ENCODE results near the gene CASD1. TPM values are rescaled to one million over a fixed set of nuclear protein-coding genes. Genes with fewer than 3 reads are reported as not detected.

CASD1 gene
- total RNA-seq: 6.8 TPM

DNA sequence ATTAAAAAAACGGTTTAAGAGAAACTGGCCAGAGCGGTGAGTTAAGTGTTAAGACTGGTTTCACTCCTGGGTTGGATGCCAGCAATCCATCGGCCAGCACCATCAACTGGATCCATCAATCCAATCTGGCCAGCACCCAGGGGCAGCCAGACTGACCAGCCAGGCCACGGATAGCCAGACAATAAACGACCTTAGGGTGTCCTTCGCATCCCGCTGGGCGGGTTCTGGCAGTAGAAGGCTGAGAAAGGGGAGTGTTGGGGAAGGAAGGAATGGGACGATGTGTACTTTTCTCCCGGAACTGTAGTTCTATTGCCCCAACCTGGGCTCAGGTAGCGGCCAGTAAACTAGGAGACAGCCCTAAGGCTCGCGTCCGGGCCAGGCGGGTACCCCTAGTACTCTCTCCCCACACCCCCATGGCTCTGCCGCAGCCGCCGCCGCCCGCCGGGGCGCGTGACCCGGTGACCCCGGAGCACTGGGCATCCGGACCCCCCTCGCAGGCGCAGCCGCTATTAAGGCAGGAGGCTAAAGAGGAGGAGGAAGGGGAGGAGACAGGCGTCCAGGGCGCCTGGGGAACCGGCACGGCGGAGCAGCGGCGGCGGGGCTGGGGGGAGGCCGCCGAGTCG lies at the start of gene CASD1:
TSS of gene CASD1 (plus strand) at position 546 of the 623 bp plus-strand sequence. CDS start 276 bp downstream, outside the sequence.
- peak; percentile 65 for ATAC-seq

DNA sequence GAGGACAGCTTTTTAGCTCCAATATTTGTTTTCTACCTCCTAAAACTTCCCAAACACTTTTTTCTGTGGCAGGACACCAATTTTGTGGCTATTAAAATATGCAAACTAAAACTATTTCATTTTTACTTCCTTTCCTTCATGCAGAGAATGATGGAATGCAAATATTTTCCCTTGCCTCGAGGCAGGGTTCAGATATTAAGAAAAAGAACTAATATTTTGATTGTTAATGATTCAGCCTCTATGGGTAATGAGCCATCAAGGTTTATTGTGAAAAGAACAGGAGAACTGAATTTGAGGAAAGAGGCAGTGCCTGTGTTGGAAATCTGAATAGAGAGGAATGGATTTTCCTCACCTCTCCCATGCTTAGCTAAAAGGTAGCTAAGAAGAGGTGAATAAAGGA lies 43.1 kb upstream of the CASD1 start:
- no peak for ATAC-seq

DNA sequence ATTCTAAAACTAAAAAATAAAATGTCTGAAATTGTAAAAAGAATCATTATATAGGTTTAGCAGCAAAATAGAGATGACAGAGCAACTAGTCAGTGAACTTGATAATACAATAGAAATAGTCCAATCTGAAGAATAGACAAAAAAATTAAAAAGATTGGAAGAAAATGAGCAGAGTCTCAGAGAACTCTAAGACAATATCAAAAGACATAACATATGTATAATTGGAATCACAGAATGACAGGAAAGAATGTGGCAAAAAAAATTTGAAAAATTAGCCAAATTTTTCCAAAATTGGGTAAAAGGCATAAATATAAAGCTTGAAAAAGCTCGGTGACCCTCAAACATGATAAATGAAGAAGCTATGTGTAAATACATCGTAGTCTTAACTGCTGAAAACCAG lies 38.0 kb upstream of the CASD1 start:
- ATAC-seq: no peak

DNA sequence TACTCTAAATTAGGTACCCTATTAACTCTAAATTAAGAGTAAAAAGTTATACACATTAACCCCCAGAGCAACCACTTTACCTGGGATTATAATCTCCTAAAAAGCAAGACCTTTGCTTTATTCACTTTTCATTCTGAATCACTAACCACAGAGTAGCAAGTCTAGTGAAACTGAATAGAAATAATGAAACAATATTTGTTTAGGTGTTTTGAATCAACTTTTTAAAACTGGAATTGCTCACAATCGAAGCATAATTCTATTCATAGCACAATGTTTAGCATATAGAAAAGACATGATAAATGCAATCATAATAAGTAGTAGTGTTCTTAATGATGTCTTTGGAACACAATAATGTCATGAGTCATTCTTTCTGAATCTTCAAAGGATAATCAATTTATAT lies 37.0 kb upstream of the CASD1 start:
- ATAC-seq: no peak

DNA sequence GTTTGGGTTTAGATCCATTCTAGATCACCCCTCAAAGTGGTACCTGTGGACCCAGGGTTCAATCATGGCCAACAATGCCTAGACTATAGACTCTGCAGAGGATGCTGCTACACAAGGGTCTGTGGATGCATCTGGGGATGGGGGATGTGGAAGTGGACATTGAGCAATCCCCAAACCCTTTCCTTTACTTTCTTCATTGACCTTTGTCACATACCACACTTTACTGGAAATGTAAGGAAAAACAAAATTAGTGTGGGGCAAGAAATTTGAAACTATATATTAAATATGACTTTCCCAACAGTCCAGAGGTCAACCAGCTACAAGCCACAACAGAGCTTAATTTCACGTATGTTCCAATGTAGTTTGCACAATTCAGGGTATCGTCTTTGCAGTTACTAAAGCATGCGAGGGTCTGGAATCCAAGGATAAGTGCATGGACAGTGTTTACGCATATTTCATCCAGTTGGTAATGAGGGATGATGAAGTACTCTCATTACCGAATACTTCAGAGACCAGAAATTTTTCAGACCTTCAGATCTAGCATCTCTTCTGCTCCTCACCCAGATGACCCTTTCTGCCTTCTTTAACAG lies 33.3 kb upstream of the CASD1 start:
- no peak for ATAC-seq

DNA sequence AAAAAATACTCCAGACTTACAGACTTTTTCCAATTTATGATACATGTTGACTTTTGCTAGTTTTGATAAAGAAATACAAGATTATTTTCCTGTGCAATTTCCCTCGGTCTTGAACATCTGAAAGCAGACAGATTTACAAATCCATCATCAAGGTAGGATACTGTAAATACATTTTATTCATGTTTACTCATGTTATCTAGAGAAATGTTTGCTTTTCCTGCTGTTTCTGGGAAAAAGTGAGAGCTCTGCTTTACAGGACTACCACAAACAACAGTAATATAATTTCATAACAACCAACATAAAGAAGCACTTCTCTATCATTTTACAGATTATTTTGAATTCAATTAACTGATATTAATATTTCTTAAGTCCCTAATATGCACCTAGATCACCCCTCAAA lies 31.7 kb upstream of the CASD1 start:
- ATAC-seq: no peak

DNA sequence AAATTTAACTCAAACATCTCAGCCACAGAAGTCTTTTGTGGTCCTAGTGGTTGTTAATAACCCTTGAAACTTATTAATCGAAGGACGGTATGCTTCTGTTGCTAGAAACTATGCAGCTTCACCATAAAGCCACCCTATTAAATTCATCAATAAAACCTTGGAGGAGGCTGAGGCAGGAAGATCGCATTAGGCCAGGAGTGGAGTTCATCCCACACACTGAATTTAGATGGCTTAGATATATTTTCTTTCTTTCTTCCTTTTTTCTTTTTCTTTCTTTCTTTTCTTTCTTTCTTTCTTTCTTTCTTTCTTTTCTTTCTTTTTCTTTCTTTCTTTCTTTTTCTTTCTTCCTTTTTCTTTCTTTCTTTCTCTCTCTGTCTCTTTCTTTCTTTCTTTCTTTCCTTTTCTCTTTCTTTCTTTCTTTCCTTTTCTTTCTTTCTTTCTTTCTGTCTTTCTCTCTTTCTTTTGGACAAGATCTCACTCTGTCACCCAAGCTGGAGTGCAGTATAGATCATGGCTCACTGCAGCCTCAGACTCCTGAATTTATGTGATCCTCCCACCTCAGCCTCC lies 30.9 kb upstream of the CASD1 start:
- ATAC-seq: no peak

DNA sequence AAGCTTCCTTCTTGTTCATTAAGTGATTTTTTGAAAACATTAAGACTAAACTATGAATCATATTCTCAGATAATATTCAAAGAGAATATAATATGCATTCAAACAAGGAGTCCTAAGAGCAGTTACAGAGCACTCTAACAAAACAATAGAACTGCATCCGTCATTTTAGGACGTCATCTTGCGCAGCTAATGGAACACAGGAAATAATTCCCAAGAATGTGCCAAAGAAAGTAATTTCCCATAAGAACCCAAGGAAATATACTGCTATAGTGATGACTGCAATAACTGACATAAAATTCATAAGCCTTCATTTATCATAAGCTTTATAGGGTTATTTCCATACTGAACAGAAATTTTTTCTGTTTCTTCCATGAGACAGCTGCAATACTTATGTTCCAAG lies 28.3 kb upstream of the CASD1 start:
- no peak for ATAC-seq

DNA sequence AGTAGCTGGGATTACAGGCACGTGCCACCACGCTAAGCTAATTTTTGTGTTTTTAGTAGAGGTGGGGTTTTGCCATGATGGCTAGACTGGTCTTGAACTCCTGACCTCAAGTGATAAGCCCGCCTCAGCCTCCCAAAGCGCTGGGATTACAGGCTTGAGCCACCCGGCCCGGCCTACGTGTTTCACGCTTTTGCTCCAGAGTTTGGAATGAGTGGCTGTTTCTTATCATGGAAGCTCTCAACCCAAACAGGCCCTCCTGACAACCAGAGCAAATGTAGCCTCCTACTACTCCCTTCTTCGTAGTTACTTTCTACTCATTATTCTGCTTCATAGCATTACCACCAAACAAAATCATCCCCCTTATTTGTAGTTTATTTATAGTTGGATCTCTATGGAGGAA lies 26.8 kb upstream of the CASD1 start:
- ATAC-seq: no peak

DNA sequence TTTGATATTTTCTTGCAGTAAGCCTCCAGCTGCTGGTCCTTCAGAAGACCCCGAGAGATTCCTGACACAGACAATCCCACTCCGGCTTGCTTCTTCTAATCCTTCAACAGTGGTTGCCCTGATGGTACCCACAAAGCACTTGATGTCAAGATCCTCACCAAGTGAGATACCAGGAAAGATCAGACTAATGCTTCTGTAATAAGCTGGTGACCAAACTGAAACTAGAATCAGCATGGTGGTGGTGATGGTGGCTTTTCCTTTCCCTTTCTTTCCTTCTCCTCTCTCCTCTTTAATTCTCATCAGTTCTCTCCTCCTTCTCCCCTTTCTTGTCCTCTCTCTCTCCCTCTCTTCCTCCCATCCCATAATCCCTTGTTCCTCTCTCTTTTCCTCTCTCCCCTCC lies 25.8 kb upstream of the CASD1 start:
- ATAC-seq: no peak

DNA sequence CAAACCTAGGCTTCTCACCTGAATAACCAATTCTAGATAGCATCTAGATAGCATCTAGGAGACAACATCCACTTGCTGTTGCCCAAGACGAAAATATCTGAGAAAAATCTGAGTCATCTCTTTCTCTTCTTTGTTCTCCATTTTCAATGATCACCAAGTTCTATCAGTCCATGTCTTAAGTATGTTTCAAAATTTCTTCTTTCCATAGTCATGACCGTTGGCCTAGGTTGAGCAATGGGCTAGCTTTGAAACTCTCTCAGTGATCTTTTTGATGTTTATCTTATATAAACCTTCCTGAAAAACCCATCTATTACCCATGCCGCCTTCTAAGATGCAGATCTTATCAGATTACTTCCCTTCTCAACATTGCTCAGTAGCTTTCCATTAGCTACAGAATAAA lies 23.4 kb upstream of the CASD1 start:
- ATAC-seq: no peak

DNA sequence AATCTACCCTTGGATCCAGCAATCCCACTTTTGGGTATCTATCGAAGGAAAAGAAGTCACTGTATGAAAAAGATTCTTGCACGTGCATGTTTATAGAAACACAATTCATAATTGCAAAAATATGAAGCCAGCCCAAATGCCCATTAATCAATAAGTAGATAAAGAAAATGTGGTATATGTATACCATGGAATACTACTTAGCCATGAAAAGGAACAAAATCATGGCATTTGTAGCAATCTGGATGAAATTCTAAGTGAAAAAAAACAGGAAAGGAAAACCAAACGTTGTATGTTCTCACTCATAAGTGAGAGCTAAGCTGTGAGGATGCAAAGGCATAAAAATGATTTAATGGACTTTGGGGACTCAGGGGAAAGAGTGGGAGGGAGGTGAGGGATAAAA lies 18.2 kb upstream of the CASD1 start:
- ATAC-seq: no peak

DNA sequence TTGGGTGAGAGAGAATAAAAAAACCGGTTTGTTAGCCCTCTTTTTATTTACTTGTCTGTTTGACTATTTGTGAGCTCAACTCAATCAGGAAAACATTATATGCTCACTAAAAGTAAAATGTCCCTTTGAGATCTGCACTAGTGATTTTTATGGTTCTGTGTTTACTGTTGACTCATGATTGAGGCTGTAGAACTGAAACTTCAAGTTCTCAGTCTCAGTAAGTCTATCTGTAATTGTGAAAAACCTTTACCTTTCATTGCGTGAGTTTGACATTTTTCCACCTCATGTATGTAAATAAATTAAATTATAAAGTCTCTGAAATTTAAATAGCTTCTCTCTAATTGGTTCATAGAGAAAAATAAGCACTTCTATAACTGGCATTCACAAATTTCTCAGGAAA lies 17.0 kb upstream of the CASD1 start:
- no peak for ATAC-seq

DNA sequence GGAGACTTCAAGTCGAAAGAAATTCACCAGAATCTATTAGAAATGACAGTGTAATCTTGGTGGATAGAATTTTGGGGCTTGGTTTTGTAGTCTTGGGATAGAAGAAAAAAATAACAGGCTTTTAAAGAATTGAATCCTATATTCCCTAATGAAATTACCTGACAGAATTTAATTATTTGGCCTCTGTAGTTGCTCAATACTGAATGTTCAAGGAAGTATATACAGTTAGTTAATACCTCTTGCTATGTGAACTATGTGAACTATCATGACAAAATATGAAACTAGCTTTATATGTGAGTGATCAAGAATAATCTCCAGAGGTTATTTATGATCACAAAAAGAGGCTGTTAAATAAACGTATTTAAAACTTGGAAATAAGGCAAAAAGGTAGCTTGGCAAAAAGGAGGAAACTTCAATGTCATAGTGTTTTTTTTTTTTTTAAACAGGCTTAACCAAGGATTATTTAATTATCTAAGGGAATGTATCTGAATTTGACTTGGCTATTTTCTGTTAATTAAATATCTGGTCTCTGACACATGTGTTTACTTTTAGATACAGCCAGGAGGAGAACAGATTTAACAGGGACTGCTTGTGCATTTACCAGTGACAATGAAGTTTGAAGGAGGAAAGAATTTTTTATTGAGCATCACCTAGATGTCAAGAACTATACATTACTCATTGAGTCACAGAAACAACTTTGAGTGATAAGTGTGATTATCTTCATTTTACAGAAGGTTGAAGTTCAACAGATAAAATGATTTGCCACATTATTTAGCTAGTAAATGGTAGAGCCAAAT lies 11.5 kb upstream of the CASD1 start:
- no peak for ATAC-seq

DNA sequence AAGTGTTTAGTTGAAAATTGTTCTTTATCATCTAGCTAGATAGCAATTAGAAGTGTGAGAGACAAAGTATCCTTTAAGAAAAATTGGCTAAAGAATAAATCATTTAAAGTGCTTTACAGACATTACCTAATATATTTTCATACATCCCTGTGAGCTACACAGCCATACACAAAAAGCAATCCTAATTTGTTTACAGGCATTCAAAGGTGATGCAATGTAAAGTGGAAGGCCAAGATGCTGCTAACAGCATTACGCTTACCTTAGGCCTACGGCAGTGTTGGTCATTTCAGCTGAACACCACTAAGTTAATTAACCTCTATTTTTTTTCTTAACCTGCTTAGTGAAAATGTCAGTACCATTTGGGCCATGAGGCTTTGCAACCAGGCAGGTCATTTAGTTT lies 10.7 kb upstream of the CASD1 start:
- ATAC-seq: no peak

DNA sequence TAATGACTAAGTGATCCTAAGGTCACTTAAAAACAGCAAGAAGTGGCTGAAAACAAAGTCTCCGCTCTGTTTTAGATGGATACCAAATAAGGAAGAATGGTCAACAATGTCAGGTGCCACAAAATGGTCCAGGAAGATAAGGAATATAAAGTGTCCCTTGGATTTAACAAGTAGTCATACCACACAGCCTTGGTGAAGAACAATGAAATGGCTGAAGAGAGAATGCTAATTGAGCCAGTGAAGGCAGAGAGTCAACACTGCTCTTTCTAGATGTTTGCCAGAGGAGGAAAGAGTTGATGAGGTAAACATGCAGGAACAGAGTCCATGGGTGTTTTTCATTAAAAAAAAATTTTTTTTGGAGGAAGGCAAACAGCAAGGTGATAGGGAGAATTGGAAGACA lies 2.1 kb upstream of the CASD1 start:
- no peak for ATAC-seq

DNA sequence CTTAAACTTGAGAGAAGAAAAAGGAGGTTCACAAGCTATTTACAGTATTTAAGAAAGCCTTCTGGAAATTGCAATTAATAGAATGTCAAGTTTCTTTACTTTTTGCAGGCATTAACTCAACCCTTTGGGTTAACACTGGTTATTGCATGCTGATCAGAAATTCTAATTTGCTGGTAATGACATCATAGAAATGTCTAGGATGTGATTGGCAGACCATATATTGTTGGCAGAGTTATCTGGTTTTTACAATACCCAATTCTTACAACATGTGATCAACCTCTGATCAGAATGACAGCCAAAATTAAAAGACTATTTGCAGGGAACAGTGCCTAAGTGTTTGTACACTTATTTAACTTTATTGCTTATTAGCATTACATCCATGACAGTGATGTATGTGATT lies 1.6 kb upstream of the CASD1 start:
- ATAC-seq: no peak

DNA sequence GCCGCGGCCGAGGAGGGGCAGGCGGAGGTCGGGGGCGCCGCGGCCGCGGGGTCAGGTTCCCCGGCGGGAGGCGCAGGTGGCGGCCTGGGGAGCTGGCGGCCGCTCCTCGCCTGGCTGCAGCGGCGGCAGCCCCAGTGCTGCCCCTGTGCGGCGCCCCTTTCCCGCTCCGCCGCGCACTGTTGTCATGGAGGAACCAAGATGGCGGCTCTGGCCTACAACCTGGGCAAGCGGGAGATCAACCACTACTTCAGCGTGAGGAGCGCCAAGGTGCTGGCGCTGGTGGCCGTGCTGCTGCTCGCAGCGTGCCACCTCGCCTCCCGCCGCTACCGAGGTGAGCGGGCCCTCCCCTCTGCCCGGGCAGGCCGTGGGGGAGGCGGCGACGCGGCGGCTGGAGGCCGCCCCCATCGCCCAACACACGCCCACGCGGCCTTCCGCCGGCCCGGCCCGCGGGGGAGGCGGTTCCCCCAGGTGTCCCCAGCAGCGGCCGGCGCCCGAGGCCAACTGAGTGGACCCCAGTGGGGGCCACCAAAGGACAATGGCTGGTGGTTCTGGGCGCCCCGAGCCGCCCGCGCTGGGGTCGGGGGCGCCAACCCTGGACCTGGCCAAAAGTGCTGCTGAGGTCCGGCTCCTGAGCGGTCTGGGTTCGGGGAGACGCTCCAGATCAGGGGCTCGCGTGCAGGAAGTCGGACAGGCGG lies 425 bp downstream of the CASD1 start:
- peak; percentile 80 for ATAC-seq

DNA sequence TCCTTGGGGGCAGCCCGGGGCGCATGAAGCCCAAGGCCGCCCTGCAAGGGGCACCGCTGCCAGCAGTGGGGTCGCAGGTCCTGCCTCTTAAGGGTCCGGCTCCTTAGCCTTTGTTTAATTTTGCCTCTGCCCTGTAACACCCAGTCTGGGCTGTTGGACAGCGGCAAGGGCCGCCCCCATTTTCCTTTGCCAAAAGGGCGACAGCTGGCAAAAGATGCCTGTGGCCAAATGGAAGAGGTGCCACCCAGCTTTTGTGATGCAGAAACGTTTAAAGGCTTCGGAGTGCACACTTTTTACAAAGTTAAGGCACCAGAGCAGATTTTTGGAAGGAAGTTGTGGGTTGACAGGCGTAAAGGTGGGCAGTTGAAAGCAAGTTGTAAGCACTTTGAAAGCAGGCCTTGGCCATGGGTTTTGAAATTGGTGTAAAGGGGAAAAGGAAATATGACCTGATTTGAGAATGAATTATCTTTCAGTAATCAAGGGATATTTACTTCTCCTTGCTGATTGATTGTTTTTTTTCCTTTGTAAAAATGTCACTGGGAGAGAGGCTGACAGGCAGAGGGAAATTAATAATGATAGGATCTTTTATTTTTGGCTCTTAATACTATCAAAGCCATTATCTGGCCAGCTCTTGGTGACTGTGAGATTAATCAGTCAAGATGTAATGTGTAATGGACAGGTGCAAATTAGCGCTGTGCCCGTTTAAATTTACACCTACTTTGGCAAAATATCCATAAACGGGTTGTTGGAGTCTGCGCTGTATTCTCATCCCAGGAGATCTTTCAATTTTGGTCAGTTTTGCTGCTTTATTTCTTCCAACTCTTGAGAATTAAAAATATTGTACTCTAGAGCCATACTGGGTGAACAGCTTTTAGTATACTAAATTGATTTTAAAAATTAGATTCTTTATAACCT lies 1.2 kb downstream of the CASD1 start:
- ATAC-seq: no peak

DNA sequence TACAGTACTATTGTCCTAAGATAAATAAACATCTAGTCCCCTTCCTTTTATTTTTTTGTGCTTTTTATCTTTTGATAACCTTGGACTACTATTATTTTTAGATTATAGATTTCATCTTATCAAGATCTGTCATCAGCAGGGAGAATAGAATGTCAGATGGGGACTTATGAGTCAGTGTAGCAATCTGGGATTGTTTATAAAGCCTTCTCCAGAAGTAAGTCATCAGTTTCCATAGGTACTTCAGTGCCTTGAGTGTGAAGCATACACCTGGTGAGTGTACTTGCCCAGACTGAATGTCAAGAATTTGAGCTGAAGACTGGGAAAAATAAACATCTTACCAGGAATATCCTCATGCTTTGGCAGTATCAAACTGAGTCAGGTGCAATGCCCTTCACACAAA lies 2.1 kb downstream of the CASD1 start:
- no peak for ATAC-seq

DNA sequence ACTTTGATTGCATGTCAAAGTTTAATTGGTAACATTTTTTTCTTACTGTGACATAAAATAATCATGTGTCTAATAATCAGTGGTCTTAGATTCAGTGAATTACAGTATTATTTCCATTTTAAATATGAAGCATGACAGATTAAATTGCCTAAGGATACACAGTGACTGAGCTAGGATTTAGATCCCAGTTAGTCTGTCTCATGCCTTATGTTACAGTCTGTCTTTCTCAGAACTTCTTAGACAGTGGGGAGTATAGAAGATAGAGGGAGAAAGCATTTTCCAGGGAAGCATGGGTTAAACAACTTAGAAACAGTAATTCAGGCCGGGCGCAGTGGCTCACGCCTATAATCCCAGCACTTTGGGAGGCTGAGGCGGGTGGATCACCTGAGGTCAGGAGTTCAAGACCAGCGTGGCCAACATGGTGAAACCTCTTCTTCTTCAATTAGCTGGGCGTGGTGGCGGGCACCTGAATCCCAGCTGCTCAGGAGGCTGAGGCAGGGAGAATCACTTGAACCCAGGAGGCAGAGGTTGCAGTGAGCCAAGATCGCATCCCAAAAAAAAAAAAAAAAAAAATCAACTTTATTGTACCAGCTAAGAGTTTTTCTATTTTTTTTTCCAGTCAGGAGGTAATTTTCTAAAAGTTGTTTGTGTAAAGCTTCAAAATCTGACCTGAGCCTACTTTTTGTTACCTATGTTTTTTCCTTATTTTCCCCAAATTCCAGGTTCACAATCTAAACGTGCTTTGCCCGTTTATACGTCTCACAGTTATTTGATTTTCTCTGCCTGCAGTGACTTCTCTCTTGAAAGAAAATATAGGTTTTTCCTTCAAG lies 3.3 kb downstream of the CASD1 start:
- no peak for ATAC-seq

Data from esophagus mucosa (tissue), 1 donor.